Aortic smooth muscle cell (primary cell): ENCODE measurements around the gene BIRC2. TPM values are rescaled to one million over a fixed set of nuclear protein-coding genes. Genes with fewer than 3 reads are reported as not detected.

Experiments
- total RNA-seq: library from RNA; depleted of rRNA; stranded (reverse); fragments of >200 nt; gene quantifications from 2 replicates; pipeline ENCODE4 v1.2.3, GENCODE V29; 2014

The BIRC2 gene
- total RNA-seq, result 53.1 and 55.6 TPM in 2 replicates

DNA sequence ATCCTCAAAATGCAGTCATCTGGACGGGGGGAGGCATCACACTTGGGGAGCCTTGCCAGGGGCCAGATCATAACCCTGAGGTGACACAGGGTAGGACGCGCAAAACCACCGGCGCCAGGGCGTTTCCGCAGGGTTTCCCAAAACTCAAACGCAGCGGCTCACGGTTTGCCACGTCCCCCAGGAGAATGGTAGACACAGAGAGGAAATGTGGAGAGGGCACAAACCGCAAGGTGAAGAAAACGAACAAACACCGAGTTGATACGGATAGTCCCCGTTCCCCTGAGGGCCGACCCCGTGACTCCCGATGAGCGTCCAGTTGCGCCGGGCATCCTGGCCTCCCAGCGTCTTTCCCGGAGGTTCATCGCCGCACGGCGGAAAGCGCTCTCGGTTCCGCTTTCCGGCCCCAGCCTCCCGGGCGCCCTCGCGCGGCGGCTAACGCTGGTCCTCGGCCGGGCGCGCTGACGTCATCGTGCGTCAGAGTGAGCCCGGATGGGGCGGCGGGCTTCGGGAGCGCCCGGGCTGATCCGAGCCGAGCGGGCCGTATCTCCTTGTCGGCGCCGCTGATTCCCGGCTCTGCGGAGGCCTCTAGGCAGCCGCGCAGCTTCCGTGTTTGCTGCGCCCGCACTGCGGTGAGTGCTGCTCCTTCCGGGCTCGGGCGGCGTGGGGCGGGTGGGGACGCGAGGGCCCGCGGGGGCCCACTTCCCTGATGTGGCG is at the start of gene BIRC2:
Gene BIRC2 (plus strand): TSS at position 467 of the 714 bp plus-strand sequence. CDS start 2,641 bp downstream, outside the sequence.

DNA sequence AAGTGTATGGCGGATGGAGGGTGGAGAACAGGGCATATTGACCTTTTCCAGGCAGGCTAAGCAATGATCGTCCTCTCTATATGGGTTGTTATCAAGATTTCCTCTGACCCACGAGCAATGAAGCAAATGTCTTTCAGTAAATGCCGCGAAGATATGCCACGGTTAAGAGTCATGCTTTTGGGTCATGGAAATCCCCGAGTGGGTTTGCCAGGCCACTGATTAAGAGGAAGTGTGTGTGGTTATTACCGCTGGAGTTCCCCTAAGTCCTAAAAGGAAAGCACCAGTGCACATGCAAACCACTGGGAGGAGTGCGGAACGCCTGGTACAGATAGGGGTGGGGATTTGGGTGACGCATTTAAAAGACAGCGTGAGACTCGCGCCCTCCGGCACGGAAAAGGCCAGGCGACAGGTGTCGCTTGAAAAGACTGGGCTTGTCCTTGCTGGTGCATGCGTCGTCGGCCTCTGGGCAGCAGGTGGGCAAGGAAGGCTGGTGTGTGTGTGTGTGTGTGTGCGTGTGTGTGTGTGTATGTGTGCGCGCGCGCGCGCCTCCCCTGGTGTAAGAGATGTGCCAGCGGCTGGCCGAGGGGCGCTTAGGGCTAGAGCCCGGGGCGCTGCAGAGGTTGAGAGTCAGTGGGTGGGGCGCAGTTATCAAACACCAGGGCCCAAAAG is 29.8 kb upstream of the BIRC2 start, which contains the start of gene BIRC3:
Gene BIRC3 (plus strand): TSS at position 386 of the 669 bp plus-strand sequence. CDS start 7,026 bp downstream, outside the sequence.

Other genes with a start within 250 kb of the BIRC2 start
- gene YAP1, start 236.8 kb upstream of the BIRC2 start, total RNA-seq, result 131 and 139 TPM in 2 replicates
- gene BIRC3, start 29.7 kb upstream of the BIRC2 start, total RNA-seq, result 0.68 and 0.92 TPM in 2 replicates
- gene TMEM123, start 105.6 kb downstream of the BIRC2 start, total RNA-seq, result 69.9 and 77.8 TPM in 2 replicates
- not detected in 2 replicates for gene MMP7, start 183.5 kb downstream of the BIRC2 start, total RNA-seq